ENCODE data around the gene SPAG16. TPM values are rescaled to one million over a fixed set of nuclear protein-coding genes. Genes with fewer than 3 reads are reported as not detected.
A peak's percentile ranks its signal among the peaks of the same experiment; 100 is the strongest.

The SPAG16 gene
- total and polyA plus RNA-seq, 2 of the 13 experiments (the other 11 are each of a cell fraction or from before 2014, with no cell fraction given): 9.6 to 26.5 TPM

GRCh38 chr2:213451542-213452239 is 167.4 kb downstream of the SPAG16 start (continued):
- TF ChIP-seq ARID3A (IDR thresholded peaks at IDR 0.05; ENCODE audit: low read depth, low read length) (no peak), CEBPG (CRISPR knock-in tag; IDR thresholded peaks at IDR 0.05) (no peak), KAT2B (IDR thresholded peaks at IDR 0.05; ENCODE audit: borderline replicate concordance, low read depth, low read length) (no peak)

- H4K20me1 ChIP-seq (ENCODE audit: insufficient read depth, low read length): no peaks in the 10 kb centered on the region
- CTCF ChIA-PET (ENCODE audit: low intra/inter-chr PET ratio, low total read pairs): no interaction called here
- no peak for ATAC-seq
- H3K9me3 ChIP-seq (ENCODE audit: low read length): peaks cover 53% of the 10 kb centered on the region
- no peaks in the 10 kb centered on the region for H3K36me3 ChIP-seq (replicated peaks in 1 of 2; ENCODE audit: control insufficient read depth in 1 of 2, insufficient read depth in 2 of 2, low read length in 2 of 2)
- no peak overlapping the region for H3K4me2 ChIP-seq (ENCODE audit: low read depth, low read length)
- WGBS (ENCODE audit: low lambda C conversion rate): 14% methylated on average over 5 of the region's 5 CpGs
- no peak overlapping the region for H3K27ac ChIP-seq (ENCODE audit: extremely low read length, insufficient read depth, low read length)
- BruUV-seq (replicated peaks): no TSS peak
- H3K27me3 ChIP-seq (ENCODE audit: control insufficient read depth in 1 of 2, insufficient read depth in 2 of 2, low read length in 2 of 2): no peaks in the 10 kb centered on the region
- no peaks in the 10 kb centered on the region for H3K79me2 ChIP-seq (ENCODE audit: insufficient read depth, low read length)
- no peaks in the 10 kb centered on the region for H3K4me1 ChIP-seq (ENCODE audit: insufficient read depth, low read length)
- no peak overlapping the region for H2AFZ ChIP-seq (ENCODE audit: low read length)
- H3K9ac ChIP-seq (ENCODE audit: insufficient read depth, low read depth, low read length): no peak overlapping the region
- no peak for FAIRE-seq
- POLR2A ChIA-PET: no interaction called here
- intact Hi-C loops (cut with micrococcal nuclease; ENCODE audit: unreplicated experiment) (no loop called here), in situ Hi-C loops (cut with HindIII; ENCODE audit: extremely low pct_ligation_motif_present, low pct_unique_long_range_greater_than_20kb) (no loop called here)
- H3K4me3 ChIP-seq (replicated peaks in 1 of 3; ENCODE audit: insufficient read depth in 1 of 3, low read depth in 2 of 3, low read length in 3 of 3): no peak overlapping the region
- peak; percentile 13 for DNase-seq (ENCODE audit: low spot score)
- TF ChIP-seq SRSF9 (IDR thresholded peaks at IDR 0.05; ENCODE audit: borderline replicate concordance, insufficient read depth, low read depth, low read length, poor library complexity, severe bottlenecking) (no peak), ZNF644 (CRISPR knock-in tag; IDR thresholded peaks at IDR 0.05; ENCODE audit: low read depth) (no peak), THYN1 (CRISPR knock-in tag; IDR thresholded peaks at IDR 0.05; ENCODE audit: borderline replicate concordance, low read depth) (no peak), CREBL2 (CRISPR knock-in tag; IDR thresholded peaks at IDR 0.05; ENCODE audit: borderline replicate concordance) (no peak), RNF219 (CRISPR knock-in tag; IDR thresholded peaks at IDR 0.05) (no peak), KAT8 (CRISPR knock-in tag; IDR thresholded peaks at IDR 0.05) (no peak), GPN1 (CRISPR knock-in tag; IDR thresholded peaks at IDR 0.05; ENCODE audit: borderline replicate concordance) (no peak), NR3C1 (CRISPR knock-in tag; IDR thresholded peaks at IDR 0.05) (no peak), GPBP1L1 (CRISPR knock-in tag; IDR thresholded peaks at IDR 0.05) (no peak)
Observed at GRCh38 chr2:213455316-213456008, 171.2 kb downstream of the SPAG16 start.
